BJ (cell line): ENCODE measurements around the gene MAGI1. TPM values are rescaled to one million over a fixed set of nuclear protein-coding genes. Genes with fewer than 3 reads are reported as not detected.

Experiments
- CTCF ChIA-PET: fragments of 350-600 bp; formaldehyde crosslinking; extraction: SDS; loops from one replicate; lab custom pipeline; 2021; ENCODE audit warnings: antibody characterized with exemption, inconsistent platforms; lab: Yijun Ruan, JAX
- POLR2A ChIA-PET: fragments of 300-600 bp; sonication (Branson Sonifier 250); formaldehyde crosslinking; extraction: SDS; loops from one replicate; lab custom pipeline; 2021; ENCODE audit warnings: antibody characterized with exemption; lab: Charles Lee
- DNase-seq: peaks from one replicate; pipeline ENCODE4 v3.0.0-alpha.2; 2011; ENCODE audit warnings: low read depth
- H3K27me3 ChIP-seq: 2 replicates; pipeline ENCODE4 v1.6.0; 2011; ENCODE audit warnings: low read length; ENCODE audit not compliant: control insufficient read depth, insufficient read depth
- H3K36me3 ChIP-seq: 2 replicates; pipeline ENCODE4 v1.5.1; 2011; ENCODE audit warnings: low read length; ENCODE audit not compliant: control insufficient read depth, insufficient read depth
- H3K4me3 ChIP-seq: 2 replicates; pipeline ENCODE4 v1.5.1; 2011; ENCODE audit warnings: low read depth, mild to moderate bottlenecking, control low read depth, low read length
- CTCF ChIP-seq: IDR thresholded peaks from 2 replicates; pipeline ENCODE4 v1.5.1; 2011; ENCODE audit warnings: low read depth, mild to moderate bottlenecking, control low read depth, inconsistent platforms, low read length, moderate library complexity; ENCODE audit not compliant: insufficient read depth
- polyA plus RNA-seq: library from polyadenylated mRNA; depleted of rRNA; stranded (reverse); fragments of >200 nt; gene quantifications from 2 replicates; pipeline ENCODE4 v1.2.3, GENCODE V29; 2011

The MAGI1 gene
- polyA plus RNA-seq, 1 experiment, result 14.4 TPM

DNA sequence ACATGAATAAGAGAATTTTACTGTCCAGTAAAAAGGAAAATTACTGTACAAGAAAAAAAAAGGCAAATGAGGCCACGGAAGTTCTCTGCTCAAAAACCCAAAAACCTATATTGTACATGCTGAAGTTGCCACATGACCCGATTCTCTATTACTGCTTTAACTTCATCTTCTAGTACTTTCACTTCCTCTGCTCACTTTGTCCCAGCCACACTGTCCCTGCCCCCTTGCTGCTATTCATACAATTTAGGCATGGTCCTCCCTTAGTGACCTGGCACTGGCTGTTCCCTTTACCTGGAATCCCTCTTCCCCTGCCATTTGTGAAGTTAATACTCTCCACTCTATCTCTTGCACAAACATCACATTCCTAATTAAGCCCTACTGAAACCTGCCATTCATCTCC is 457.4 kb downstream of the MAGI1 start:
- ChIA-PET CTCF (no interaction called here), POLR2A (no interaction called here)
- TF ChIP-seq CTCF, result no peak

GRCh38 chr3:65578861-65579260 is 459.9 kb downstream of the MAGI1 start:
- no peak for DNase-seq
- CTCF ChIA-PET, result no interaction called here
- POLR2A ChIA-PET, result no interaction called here

More for the DNA sequence above, 457.4 kb downstream of the MAGI1 start:
- H3K27me3 ChIP-seq, result no peaks in the 10 kb centered on the region
- no peaks in the 10 kb centered on the region for H3K36me3 ChIP-seq
- DNase-seq, result no peak
- H3K4me3 ChIP-seq, result no peak overlapping the region

GRCh38 chr3:65577843-65578430 is 460.8 kb downstream of the MAGI1 start:
- POLR2A ChIA-PET, result no interaction called here

More at GRCh38 chr3:65578861-65579260, 459.9 kb downstream of the MAGI1 start:
- Histone ChIP-seq H3K36me3 (no peaks in the 10 kb centered on the region), H3K27me3 (no peaks in the 10 kb centered on the region), H3K4me3 (no peak overlapping the region)
- TF ChIP-seq CTCF, result no peak

DNA sequence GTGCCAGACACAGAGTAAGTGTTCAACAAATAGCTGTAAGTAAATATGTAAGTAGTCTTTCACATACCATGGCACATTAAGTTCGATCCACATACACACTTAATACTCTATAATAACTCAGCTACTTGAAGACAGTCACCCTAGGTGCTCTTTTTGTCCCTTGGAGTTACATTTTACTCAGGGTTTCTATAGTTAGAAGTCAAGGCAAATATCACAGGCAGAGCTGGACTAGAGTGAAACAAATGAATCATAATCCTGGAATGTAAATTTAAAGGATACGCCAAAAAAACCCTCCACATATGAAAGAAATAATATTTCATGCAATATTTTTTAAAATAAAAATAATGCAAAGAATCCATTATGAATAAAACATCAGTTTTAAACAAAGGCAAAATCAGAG is 461.8 kb downstream of the MAGI1 start:
- DNase-seq, result no peak
- no peaks in the 10 kb centered on the region for H3K27me3 ChIP-seq
- POLR2A ChIA-PET, result no interaction called here
- no peak for TF ChIP-seq CTCF
- H3K4me3 ChIP-seq, result no peak overlapping the region
- no peaks in the 10 kb centered on the region for H3K36me3 ChIP-seq
- CTCF ChIA-PET, result interaction anchor here (0.7 to 1.3 kb wide), 3 partner anchors 10 to 149 kb away, joined by 4 read pairs; no protein-coding TSS in a partner anchor

More at GRCh38 chr3:65577843-65578430, 460.8 kb downstream of the MAGI1 start:
- Histone ChIP-seq H3K4me3 (no peak overlapping the region), H3K36me3 (no peaks in the 10 kb centered on the region), H3K27me3 (no peaks in the 10 kb centered on the region)
- CTCF ChIA-PET, result no interaction called here
- TF ChIP-seq CTCF, result no peak
- DNase-seq, result no peak

DNA sequence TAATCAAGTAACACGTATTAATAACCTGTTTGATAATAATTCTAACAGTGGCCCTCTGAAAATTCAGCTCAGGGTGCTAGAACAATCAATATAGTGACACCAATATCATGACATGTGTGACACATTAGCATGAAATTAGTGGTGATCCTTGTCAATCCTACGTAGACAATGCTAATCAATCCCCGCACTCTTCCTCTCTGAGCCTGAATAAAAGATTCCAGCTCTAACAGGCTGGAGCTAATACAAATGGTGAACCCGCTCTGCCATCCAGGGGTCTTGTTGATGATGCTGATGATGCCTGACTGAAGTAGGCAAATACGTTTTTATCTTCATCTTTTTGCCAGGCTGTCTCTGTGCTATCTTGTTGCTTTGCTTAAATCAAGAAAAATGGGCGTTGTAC is 462.5 kb downstream of the MAGI1 start:
- no peak for DNase-seq
- ChIA-PET POLR2A (no interaction called here), CTCF (interaction anchor here (1.1 to 1.3 kb wide), 2 partner anchors 11 to 15 kb away, joined by 4 read pairs; no protein-coding TSS in a partner anchor)
- TF ChIP-seq CTCF, result no peak
- no peaks in the 10 kb centered on the region for H3K36me3 ChIP-seq
- H3K27me3 ChIP-seq, result no peaks in the 10 kb centered on the region
- H3K4me3 ChIP-seq, result no peak overlapping the region
